Stimulated activated naive B cell treated with anti-CD40 and anti-IgM and Interleukin-4, amounts not matched to agents 10 μg/mL and 1 μg/mL and 100 μg/mL, for 72 hours (primary cell): ENCODE measurements around the gene ERC2.
"Not testable (repeated sequence)": the region's sequence is repeated elsewhere in the genome, so short reads cannot be mapped to it uniquely, and the experiment has no call there.

ENCODE experiments used
- ATAC-seq, 2 donors: fragments of 150-1000 bp; cut with Tn5 transposase; replicated peaks; 2 replicates each; pipeline ENCODE4 v1.10.0; 2021; ENCODE audit warnings: moderate library complexity in 1 of 2
- DNase-seq: peaks from one replicate; pipeline ENCODE4 v3.0.0; 2021
- H3K27ac Mint-ChIP-seq: one replicate; pipeline ENCODE4 v1.8.0; 2022; ENCODE audit warnings: mild to moderate bottlenecking, mixed read lengths
- H3K27me3 Mint-ChIP-seq, 2 donors: one replicate each; pipeline ENCODE4 v1.8.0; 2022; ENCODE audit warnings: mixed read lengths in 2 of 2
- H3K36me3 Mint-ChIP-seq, 2 donors: one replicate each; pipeline ENCODE4 v1.8.0; 2022; ENCODE audit warnings: mixed read lengths in 2 of 2, mild to moderate bottlenecking in 1 of 2
- H3K4me1 Mint-ChIP-seq, 2 donors: one replicate each; pipeline ENCODE4 v1.8.0; 2022; ENCODE audit warnings: mixed read lengths in 2 of 2, mild to moderate bottlenecking in 1 of 2
- H3K4me3 Mint-ChIP-seq, 2 donors: one replicate each; pipeline ENCODE4 v1.8.0; 2022; ENCODE audit warnings: mild to moderate bottlenecking in 2 of 2, mixed read lengths in 2 of 2, moderate library complexity in 1 of 2
- H3K9me3 Mint-ChIP-seq, 2 donors: one replicate each; pipeline ENCODE4 v1.8.0; 2022; ENCODE audit warnings: mixed read lengths in 2 of 2, mild to moderate bottlenecking in 1 of 2

The ERC2 gene

GRCh38 chr3:55873523-55874254 lies 594.6 kb downstream of the ERC2 start:
- Mint-ChIP-seq H3K4me1 (no peaks in the 10 kb centered on the region), H3K9me3 (no peaks in the 10 kb centered on the region), H3K27me3 (no peaks in the 10 kb centered on the region), H3K4me3 (no peak overlapping the region), H3K27ac (no peak overlapping the region), H3K36me3 (no peaks in the 10 kb centered on the region)
- ATAC-seq, result no peak
- DNase-seq, result no peak

- no peak for ATAC-seq
- Mint-ChIP-seq H3K9me3 (no peaks in the 10 kb centered on the region), H3K27ac (no peak overlapping the region), H3K4me1 (no peaks in the 10 kb centered on the region), H3K36me3 (no peaks in the 10 kb centered on the region), H3K27me3 (no peaks in the 10 kb centered on the region), H3K4me3 (no peak overlapping the region)
- DNase-seq, result no peak
These were observed 597.7 kb downstream of the ERC2 start for GRCh38 chr3:55870594-55870993.

- Mint-ChIP-seq H3K27ac (no peak overlapping the region), H3K36me3 (no peaks in the 10 kb centered on the region), H3K4me3 (no peak overlapping the region), H3K9me3 (peaks cover 0 to 1% of the 10 kb centered on the region in 2 donors), H3K27me3 (no peaks in the 10 kb centered on the region), H3K4me1 (no peaks in the 10 kb centered on the region)
- DNase-seq (no peak), ATAC-seq (no peak)
These were observed 599.9 kb downstream of the ERC2 start for GRCh38 chr3:55868347-55868746.

- Mint-ChIP-seq H3K27me3 (no peaks in the 10 kb centered on the region), H3K4me3 (no peak overlapping the region), H3K9me3 (peaks cover 0 to 1% of the 10 kb centered on the region in 2 donors), H3K4me1 (no peaks in the 10 kb centered on the region), H3K27ac (no peak overlapping the region), H3K36me3 (no peaks in the 10 kb centered on the region)
- ATAC-seq, result no peak
- DNase-seq, result no peak
These were observed 605.2 kb downstream of the ERC2 start for GRCh38 chr3:55863028-55863427.

GRCh38 chr3:55860049-55860721 lies 608.1 kb downstream of the ERC2 start:
- DNase-seq, result no peak
- no peaks in the 10 kb centered on the region for H3K27me3 Mint-ChIP-seq
- no peak overlapping the region for H3K4me3 Mint-ChIP-seq
- no peaks in the 10 kb centered on the region for H3K9me3 Mint-ChIP-seq
- no peaks in the 10 kb centered on the region for H3K36me3 Mint-ChIP-seq
- no peak overlapping the region for H3K27ac Mint-ChIP-seq
- H3K4me1 Mint-ChIP-seq, result no peaks in the 10 kb centered on the region
- ATAC-seq, result no peak

- ATAC-seq, result no peak
- H3K9me3 Mint-ChIP-seq, result no peaks in the 10 kb centered on the region
These were observed 609.0 kb downstream of the ERC2 start for GRCh38 chr3:55859305-55859704.

GRCh38 chr3:55858727-55859126 lies 609.5 kb downstream of the ERC2 start:
- no peak overlapping the region for H3K27ac Mint-ChIP-seq
- no peak for ATAC-seq
- no peaks in the 10 kb centered on the region for H3K27me3 Mint-ChIP-seq

More at GRCh38 chr3:55859305-55859704, 609.0 kb downstream of the ERC2 start:
- no peak for DNase-seq
- no peaks in the 10 kb centered on the region for H3K36me3 Mint-ChIP-seq
- no peaks in the 10 kb centered on the region for H3K4me1 Mint-ChIP-seq
- no peaks in the 10 kb centered on the region for H3K27me3 Mint-ChIP-seq
- no peak overlapping the region for H3K4me3 Mint-ChIP-seq
- H3K27ac Mint-ChIP-seq, result no peak overlapping the region

GRCh38 chr3:55858302-55858701 lies 610.0 kb downstream of the ERC2 start:
- Mint-ChIP-seq H3K4me1 (no peaks in the 10 kb centered on the region), H3K9me3 (no peaks in the 10 kb centered on the region), H3K27ac (no peak overlapping the region), H3K4me3 (no peak overlapping the region), H3K36me3 (no peaks in the 10 kb centered on the region), H3K27me3 (no peaks in the 10 kb centered on the region)
- ATAC-seq (no peak), DNase-seq (no peak)

More at GRCh38 chr3:55858727-55859126, 609.5 kb downstream of the ERC2 start:
- no peaks in the 10 kb centered on the region for H3K9me3 Mint-ChIP-seq
- H3K36me3 Mint-ChIP-seq, result no peaks in the 10 kb centered on the region
- no peaks in the 10 kb centered on the region for H3K4me1 Mint-ChIP-seq
- no peak overlapping the region for H3K4me3 Mint-ChIP-seq
- DNase-seq, result no peak

GRCh38 chr3:55857633-55858032 lies 610.6 kb downstream of the ERC2 start:
- ATAC-seq, result no peak
- no peak overlapping the region for H3K4me3 Mint-ChIP-seq

GRCh38 chr3:55855311-55855710 lies 613.0 kb downstream of the ERC2 start:
- H3K4me1 Mint-ChIP-seq, result no peaks in the 10 kb centered on the region
- ATAC-seq (no peak), DNase-seq (no peak)
- no peak overlapping the region for H3K4me3 Mint-ChIP-seq
- H3K9me3 Mint-ChIP-seq, result peaks cover 0 to 2% of the 10 kb centered on the region in 2 donors
- H3K27ac Mint-ChIP-seq, result no peak overlapping the region
- H3K27me3 Mint-ChIP-seq, result no peaks in the 10 kb centered on the region
- H3K36me3 Mint-ChIP-seq, result no peaks in the 10 kb centered on the region

More at GRCh38 chr3:55857633-55858032, 610.6 kb downstream of the ERC2 start:
- Mint-ChIP-seq H3K4me1 (no peaks in the 10 kb centered on the region), H3K27ac (no peak overlapping the region), H3K9me3 (no peaks in the 10 kb centered on the region), H3K36me3 (no peaks in the 10 kb centered on the region), H3K27me3 (no peaks in the 10 kb centered on the region)
- DNase-seq, result no peak

- DNase-seq (no peak), ATAC-seq (no peak)
- Mint-ChIP-seq H3K4me3 (no peak overlapping the region), H3K36me3 (no peaks in the 10 kb centered on the region), H3K4me1 (no peaks in the 10 kb centered on the region), H3K27ac (no peak overlapping the region), H3K9me3 (peaks cover 0 to 2% of the 10 kb centered on the region in 2 donors), H3K27me3 (no peaks in the 10 kb centered on the region)
These were observed 613.8 kb downstream of the ERC2 start for GRCh38 chr3:55854494-55854893.

- no peaks in the 10 kb centered on the region for H3K4me1 Mint-ChIP-seq
- DNase-seq (no peak), ATAC-seq (no peak)
- H3K27me3 Mint-ChIP-seq, result no peaks in the 10 kb centered on the region
- peaks cover 0 to 3% of the 10 kb centered on the region in 2 donors for H3K9me3 Mint-ChIP-seq
- H3K4me3 Mint-ChIP-seq, result no peak overlapping the region
- no peaks in the 10 kb centered on the region for H3K36me3 Mint-ChIP-seq
- no peak overlapping the region for H3K27ac Mint-ChIP-seq
These were observed 615.9 kb downstream of the ERC2 start for GRCh38 chr3:55852326-55852725.

- H3K4me3 Mint-ChIP-seq, result no peak overlapping the region
- ATAC-seq (no peak), DNase-seq (no peak)
- no peaks in the 10 kb centered on the region for H3K27me3 Mint-ChIP-seq
- H3K9me3 Mint-ChIP-seq, result peaks cover 9 to 14% of the 10 kb centered on the region in 2 donors
- no peaks in the 10 kb centered on the region for H3K36me3 Mint-ChIP-seq
- no peaks in the 10 kb centered on the region for H3K4me1 Mint-ChIP-seq
- no peak overlapping the region for H3K27ac Mint-ChIP-seq
These were observed 626.1 kb downstream of the ERC2 start for GRCh38 chr3:55842204-55842603.

- H3K9me3 Mint-ChIP-seq, H3K4me3 Mint-ChIP-seq, DNase-seq, H3K4me1 Mint-ChIP-seq, H3K27ac Mint-ChIP-seq, H3K36me3 Mint-ChIP-seq, ATAC-seq, H3K27me3 Mint-ChIP-seq: not testable (repeated sequence)
These were observed 636.4 kb downstream of the ERC2 start for GRCh38 chr3:55831876-55832275.

- no peak for DNase-seq
- Mint-ChIP-seq H3K4me1 (no peaks in the 10 kb centered on the region), H3K27ac (no peak overlapping the region), H3K27me3 (peaks cover 0 to 5% of the 10 kb centered on the region in 2 donors), H3K4me3 (no peak overlapping the region), H3K9me3 (peaks cover 0 to 7% of the 10 kb centered on the region in 2 donors), H3K36me3 (no peaks in the 10 kb centered on the region)
- ATAC-seq, result no peak
These were observed 639.6 kb downstream of the ERC2 start for GRCh38 chr3:55828712-55829111.
